ENCODE measurements around the gene EVL.
"Not testable (repeated sequence)": the region's sequence is repeated elsewhere in the genome, so short reads cannot be mapped to it uniquely, and the experiment has no call there.

EVL gene, protein sequence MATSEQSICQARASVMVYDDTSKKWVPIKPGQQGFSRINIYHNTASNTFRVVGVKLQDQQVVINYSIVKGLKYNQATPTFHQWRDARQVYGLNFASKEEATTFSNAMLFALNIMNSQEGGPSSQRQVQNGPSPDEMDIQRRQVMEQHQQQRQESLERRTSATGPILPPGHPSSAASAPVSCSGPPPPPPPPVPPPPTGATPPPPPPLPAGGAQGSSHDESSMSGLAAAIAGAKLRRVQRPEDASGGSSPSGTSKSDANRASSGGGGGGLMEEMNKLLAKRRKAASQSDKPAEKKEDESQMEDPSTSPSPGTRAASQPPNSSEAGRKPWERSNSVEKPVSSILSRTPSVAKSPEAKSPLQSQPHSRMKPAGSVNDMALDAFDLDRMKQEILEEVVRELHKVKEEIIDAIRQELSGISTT

DNA sequence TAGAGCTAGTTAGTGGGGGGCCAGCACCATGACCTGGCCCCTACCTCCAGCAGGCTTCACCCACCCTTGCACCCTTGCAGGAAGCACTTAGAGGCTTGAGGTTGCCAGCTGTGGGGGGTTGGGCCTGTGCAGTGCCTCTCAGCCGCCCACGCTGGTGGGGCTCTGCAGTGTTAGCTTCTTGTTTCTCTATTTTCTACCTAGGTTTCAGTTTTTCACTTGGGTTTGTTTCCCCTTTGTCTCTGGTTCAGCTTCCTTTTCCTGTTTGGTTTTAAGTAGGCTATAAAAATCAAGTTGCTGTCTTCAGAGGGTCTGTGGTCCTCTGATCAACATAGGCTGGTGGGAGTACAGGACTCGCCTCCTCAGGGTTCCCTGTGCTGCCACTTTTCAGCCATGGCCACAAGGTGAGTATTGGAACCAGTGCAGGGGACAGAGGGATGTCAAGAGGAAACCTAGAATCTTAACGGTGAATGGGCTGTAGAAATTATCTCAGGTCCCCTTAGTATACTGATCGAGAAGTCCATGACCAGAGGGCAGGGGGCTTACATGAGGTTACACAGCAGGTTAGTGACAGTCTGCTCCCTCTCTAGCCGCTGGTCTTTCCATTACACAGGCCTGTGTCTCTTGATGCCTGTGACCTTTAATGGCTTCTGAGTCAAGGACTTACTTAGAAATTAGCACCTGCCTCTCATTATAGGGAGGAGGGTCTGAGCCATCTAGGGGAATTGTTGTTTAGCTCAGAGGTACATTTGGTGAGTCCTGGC, at the start of gene EVL:
Gene EVL (plus strand): TSS at position 312 of the 761 bp plus-strand sequence. CDS start 79 bp downstream, at position 391.
- no peak for DNase-seq

DNA sequence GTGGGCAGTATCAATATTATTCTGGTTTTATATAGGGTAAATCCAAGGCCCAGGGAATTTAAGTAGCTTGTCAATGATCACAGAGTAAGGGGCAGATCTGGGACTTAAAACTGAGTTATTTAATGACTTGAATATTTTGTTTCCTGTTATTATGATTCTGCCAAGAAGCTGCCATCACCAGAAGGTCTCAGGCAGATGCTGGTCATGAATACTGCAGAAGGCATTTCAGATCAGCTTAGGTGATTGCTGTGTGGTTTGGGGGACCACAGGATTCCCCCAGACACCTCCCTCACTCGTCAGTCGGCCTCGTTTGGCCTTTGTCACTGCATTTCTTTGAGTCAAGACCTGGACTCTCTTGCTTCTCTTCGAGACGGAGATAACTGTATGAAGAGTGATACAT, 47.7 kb upstream of the EVL start:
- no peak for DNase-seq

DNA sequence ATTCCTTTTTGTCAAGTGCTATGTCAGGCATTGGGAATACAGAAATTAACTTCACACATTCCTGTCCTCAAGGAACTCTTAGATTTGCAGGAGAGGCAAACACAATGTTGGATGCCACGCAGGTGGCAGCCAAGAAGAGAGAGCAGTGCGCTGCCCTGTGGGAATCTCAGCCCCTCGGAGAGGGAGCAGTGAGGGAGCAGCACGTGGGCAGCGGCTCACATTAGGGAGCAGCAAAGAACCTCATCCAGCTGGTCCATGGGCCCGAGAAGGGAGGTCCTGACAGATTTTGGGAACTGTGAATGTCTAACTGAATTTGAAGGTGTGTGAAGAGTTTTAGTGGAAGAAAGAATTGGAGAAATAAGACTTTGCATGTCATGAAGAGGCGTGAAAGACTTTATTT, 47.2 kb upstream of the EVL start:
- no peak for DNase-seq

DNA sequence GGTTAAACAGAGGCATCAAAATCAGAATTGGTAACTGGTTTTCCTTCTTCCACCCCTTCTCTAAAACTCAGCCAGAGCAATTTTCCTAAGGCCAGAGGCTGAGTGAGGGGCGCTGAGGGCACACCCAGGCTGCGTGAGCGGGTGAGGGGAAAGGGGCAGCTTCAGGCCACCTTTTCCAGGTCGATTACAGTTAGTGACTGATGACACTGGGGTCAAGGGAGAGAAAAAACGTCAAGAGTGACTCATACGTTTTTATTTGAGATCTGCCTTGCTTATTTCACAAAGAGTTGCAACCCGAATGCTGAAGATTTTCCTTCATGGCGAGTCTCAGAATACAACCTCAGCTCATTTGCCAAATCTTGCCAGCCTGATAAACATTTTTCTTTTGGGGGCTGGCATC, 46.7 kb upstream of the EVL start:
- DNase-seq, result no peak

DNA sequence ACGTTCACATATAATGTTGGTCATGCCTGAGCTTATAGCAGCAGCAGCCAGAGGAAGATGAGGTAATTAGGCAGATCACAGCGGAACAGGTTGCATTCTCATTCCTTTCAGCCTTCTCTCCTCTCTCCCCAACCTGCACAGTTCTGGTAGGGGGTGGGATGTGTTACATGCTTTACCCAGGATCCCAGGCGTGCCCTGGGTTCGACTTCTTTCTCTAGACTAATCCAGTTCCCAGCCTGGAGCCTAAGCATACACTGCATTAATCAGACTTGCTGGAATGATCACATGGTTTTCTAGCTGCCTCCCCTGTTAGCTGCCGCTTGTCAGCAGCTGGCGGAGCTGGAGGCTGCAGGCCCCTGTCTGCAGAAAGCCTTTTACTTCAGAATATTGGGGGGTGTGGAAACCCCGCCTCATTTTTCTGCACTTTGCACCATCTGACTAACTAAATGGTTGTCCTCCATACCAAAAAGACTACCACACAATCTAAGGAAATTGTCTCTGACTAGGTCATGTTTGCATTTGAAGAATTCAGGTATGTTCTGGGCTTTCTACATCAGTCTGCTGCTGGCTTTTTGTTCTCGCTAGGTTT, 46.0 kb upstream of the EVL start:
- DNase-seq, result no peak

DNA sequence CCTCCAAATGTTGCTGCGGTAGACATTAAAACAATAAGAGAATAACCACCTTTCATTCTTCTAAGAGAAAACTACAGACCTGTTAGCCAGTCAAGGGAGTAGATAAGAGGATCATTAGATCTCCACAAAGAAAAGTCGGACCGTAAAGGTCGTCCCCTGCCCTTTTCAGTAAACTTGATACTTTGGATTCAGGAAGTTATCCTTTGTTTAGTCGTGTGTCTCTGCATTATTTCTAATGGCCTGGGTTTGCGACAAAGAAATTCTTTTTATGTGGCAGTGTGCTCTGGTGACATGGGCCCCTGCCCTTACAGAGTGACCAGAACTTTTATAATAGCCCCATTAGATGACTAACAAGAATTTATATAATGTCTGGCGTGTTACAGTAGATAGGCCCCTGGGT, 44.6 kb upstream of the EVL start:
- DNase-seq, result no peak

DNA sequence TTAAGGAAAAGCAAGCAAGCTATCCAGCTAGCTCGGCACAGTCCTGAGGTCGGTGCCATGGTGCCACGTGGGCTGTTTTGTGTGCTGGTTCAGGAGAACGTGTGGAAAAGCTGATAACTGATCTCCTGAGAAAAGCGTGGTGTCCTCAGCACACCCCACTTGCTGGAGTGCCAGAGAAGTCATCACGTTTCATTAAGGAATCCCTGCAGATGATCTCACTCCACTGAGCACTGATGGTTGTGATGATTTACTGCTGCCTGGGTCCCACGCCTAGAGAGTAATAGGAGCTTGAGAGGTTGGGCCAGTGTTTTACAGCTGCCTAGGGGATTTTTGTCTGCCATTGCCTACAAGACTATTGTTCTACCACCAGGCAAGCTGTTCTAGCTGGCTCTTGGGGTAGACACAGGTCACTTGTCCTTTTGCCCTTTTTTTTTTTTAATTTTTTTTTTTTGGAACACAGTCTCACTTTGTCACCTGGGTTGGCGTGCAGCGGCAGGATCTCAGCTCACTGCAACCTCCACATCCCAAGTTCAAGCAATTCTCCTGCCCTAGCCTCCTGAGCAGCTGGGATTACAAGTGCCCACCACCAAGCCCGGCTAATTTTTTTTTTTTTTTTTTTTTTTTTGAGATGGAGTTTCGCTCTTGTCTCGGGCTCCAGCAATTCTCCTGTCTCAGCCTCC, 42.3 kb upstream of the EVL start:
- no peak for DNase-seq

DNA sequence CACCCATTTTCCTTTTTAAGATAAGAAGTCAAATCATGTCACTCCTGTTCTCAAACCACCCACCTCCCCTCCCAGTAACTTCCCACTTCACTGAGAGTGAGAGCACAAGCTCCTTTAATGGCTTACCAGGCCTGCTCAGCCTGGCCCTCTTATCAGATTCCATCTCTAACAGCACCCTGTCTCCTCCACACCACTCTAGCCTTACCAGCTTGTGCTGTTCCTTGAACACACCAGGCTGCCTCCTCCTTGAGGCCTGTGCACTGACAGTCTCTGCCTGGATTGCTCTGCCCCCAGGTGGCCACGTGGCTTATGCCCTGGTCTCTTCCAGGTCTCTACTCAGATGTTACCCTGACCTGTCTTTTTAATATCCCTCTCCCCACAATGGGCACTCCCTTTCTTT, 40.1 kb upstream of the EVL start:
- DNase-seq, result no peak

DNA sequence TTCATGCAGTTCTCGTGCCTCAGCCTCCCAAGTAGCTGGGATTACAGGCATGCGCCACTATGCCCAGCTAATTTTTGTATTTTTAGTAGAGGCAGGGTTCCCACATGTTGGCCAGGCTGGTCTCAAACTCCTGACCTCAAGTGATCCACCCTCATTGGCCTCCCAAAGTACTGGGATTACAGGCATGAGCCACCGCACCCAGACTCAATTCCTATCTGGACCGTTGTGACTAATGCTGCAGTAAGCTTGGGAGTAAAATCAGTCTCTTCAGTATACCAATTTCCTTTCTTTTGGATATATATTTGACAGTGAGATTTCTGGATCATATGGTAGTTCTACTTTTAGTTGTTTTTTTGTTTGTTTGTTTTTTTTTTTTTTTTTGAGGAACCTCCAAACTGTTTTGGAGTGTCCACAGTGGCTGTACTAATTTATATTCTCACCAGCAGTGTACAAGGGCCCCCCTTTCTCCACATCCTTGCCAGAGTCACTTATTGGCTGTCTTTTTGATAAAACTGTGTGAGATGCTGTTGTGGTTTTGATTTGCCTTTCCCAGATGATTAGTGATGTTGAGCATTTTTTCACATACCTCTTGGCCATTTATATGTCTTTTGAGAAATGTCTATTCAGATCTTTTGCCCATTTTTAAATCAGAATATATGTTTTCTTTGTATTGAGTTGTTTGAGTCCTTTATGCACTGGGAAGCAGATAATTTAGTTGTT, 37.3 kb upstream of the EVL start:
- no peak for DNase-seq

DNA sequence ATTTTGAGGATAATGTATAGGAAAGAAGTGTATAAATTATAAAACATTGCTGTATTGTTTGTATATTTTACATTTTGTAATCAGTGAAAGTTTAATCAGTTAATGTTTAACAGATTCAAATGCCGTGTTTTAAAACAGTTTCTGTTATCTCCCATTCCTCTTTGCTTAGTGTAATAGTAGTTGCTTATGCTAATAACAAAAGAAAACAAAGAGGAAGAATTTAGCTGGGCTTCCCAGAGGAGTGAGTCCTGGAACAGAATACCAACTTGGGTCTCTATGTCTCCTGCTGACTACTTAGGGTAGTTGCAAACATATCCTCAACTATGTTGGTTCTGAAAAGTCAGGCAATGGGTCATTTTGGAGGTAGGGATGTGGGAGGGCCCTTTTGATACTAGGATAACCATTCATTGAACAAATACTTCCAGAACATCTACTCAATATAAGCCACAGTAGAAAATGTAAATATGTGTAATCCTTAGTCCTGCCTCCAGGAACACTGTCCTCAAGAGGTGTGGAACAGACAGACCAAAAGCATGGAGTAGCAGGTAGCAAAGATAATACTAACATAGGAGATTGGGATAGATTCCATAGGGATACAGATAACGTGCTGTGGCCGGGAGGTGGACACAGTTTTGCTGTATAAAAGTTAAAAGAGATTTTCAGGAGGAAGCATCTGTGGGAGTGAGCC, 36.1 kb upstream of the EVL start:
- no peak for DNase-seq

DNA sequence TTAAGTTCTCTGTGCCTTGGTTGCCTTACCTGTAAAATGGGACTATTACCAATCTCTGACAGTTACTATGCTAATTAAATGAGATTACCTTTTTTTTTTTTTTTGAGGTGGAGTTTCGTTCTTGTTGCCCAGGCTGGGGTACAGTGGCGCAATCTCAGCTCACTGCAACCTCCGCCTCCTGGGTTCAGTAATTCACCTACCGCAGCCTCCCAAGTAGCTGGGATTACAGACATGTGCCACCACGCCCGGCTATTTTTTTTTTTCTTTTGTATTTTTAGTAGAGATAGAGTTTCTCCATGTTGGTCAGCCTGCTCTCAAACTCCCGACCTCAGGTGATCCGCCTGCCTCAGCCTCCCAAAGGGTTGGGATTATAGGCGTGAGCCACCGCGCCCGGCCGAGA, 35.2 kb upstream of the EVL start:
- not testable (repeated sequence) for DNase-seq

DNA sequence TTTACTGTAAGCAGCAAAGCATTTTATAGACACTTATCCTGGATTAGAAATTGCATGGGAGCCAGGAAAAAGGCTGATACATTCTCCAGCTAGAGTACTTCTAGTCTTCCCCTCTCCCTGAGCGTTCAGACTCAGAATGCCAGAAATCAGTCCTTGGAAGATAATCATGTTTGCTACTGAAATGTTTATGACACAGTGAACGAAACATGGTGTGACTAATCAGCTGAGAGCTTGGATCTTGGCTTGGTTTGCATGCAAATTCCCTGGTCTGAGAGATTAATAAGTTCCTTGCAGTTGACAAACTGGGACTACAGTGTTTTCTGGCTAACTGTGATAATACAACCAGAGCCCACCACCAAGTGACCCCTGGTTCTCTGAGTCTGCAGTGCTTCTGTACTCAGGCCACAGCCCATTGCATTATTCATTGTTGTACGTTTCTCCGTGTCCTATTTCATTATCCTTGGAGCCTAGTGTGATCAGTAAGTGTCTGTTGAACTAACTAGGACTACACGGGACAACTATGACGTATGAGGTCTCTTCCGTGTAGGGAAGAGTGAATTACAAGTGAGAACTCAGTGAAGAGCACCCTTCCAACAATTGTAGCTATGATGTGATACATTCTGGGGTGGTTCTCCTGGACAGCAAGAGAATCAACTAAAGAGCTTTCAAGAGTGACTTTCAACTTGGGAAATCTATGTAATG, 34.6 kb upstream of the EVL start:
- no peak for DNase-seq

DNA sequence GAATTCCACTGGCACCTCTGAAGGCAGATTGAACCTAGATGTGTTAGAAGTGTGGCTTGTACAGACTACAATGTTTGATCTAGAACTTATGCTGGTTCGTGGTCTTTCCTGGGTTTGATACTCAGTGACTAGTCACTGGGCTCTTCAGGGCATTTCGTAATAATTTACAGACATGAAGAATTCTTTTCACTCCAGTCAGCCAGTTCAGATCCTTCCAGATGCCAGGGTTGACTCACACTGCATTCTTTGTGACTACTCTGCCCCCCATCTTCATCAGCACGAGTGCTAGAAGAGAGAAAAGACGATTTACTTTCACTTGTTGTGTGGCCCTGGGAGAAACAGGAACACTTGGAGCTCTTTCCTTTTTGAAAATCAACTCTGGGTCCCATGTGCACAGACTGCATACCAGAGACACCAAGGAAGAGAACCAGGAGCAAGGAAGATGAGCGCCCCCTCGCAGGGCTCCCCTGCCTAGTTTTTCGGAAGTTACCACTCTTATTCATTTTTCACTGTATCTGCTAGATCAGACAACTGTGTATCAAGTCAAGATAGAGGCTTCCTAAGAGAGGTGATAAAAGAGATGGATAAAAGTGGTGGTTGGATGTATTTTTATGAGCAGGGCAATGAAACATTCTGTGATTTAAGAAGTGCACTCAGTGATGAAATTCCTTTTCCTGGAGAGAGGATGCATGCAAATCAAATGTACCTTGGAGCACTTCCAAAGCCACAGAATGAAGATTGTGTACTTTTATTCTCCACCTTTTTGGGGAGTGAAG, 33.5 kb upstream of the EVL start:
- DNase-seq, result no peak

DNA sequence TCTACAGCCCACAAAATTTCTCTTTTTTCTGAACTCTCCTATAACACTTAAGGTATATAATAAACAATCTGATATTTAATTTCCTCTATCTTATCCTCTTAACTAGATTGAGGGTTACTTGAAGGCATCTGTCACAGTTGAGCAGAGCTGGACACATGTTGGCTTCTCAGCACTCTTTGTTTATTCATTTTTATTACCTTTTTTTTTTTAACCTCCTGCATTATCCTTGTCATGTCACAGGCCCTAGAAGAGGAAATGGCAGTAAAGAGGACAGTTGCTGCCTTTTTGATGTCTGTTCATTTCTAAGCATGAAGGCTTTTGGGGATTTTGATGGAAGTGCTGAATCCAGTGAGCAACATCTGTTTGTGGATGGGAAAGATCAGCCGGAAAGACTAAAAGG, 32.5 kb upstream of the EVL start:
- DNase-seq, result no peak

DNA sequence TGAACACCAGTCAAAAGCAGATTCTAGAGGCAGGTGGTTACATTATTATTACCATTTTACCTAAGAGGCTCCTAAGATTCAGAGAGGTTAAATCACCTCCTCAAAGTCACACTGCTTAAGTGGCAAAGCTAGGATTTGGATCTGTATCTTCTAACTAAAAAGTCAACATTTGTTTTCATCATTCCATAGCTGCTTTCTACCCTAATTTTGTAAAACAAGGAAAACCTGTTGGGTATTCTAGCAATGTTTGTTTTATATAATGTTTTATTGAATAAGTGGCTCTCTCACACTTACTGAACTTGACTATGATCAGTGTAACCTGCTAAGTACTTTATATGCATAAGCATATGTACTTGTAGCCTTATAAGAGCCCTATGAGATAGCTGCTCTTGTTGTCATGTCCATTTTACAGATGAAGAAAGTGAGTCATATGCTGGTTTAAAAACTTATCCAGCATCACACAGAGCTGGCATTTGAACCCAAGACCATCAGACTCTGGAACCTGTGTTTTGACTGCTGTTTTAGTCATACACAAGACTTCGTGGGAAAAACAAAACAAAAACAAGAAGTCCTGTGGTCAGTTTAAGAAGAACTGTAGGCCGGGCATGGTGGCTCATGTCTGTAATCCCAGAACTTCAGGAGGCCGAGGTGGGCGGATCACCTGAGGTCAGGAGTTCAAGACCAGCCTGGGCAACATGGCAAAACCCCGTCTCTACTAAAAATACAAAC, 31.7 kb upstream of the EVL start:
- DNase-seq, result no peak

DNA sequence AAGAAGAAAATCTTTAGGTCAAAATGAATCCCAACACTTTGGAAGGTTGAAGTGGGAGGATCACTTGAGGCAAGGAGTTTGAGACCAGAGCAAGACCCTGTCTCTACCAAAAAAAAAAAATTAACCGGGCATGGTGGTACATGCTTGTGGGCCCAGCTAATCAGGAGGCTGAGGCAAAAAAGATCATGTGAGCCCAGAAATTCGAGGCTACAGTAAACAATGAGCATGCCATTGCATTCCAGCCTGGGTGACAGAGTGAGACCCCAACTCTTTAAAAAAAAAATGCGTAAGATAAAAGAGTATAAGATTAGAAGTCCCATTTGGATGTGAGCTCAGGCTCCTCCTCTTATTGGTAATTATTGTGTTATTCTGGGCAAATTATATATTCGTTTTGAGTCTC, 30.8 kb upstream of the EVL start:
- DNase-seq, result no peak

DNA sequence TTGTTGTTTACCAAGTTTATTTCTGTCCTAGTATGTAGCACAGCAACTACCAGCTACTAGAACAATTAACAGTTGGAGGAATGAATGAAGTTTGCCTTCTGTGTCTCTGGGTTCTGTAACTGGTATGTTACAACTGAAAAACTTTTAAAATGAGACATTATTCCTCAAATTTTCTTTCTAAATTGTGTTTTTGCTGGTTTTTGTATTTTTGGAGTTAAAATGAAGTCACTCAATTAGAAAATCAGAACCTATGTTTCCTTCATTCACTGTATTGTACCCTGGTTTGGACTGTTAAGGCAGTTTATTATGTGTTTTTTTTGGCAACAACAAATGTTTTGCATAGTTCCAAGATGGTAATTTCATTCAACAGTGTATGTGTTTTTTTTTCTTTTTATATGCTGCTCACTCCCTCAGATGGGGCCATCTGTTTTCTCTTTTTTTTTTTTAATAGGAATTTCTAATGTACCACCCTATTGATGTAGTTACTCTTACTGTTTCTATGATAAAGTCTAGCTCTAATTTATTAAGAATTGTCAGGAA, 30.2 kb upstream of the EVL start:
- DNase-seq, result no peak

DNA sequence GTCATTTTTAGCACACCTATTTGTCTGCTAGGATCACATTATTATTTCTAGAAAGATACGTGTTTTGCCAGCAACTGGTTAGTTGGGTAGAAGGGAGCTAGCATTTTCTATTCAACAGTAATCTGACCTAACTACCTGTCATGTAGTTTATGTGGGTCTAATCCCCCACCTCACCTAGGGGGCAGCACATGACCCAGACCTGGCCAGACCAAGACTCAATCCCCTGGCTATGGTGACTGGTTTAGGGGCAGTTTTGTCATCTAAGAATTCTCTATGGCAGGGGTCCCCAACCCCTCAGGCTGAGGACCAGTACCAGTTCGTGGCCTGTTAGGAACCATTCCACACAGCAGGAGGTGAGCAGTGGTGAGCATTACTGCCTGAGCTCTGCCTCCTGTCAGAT, 29.5 kb upstream of the EVL start:
- DNase-seq, result no peak

DNA sequence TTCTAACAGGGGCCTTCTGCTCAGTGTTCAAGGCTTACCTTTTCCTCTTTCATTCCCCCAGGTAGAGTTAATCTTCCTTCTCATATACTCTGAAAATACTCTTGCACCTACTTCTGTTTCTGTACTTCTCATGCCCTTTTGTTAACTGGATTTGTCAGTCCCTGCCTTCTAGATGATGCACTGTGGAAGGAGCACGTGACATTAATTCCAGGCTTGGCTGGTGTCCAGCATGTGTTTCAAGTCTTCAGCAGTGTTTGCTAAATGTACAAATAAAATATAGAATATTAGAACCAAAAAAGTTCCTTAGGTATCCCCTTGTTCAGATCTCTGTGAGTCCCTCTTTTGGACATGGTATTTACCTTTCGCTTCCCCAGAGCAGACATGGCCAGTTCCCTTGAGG, 27.9 kb upstream of the EVL start:
- no peak for DNase-seq

DNA sequence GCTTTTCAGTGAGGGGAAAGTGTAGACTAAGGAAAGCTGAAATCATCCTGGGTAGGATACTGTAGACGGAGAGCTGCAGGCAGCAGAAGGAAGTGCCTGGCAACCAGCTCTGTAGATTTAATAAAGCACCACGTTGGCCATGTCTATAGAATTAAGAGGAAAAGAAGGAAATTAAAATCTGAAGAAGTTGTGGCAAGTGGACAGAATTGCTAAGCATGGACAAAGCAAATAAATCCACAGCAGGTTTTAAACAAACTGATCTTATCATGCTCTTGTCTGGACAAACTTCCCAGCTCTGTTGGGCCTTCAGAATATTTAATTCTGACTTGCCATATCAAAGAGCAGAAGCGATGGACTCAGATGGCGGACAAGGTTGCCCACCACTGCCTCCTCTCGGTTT, 27.2 kb upstream of the EVL start:
- no peak for DNase-seq
